ENCODE results near the gene USP32. TPM values are rescaled to one million over a fixed set of nuclear protein-coding genes. Genes with fewer than 3 reads are reported as not detected.

USP32 gene
- total and polyA plus RNA-seq, 2 donors (not counting 3 experiments of a cell fraction or from before 2014, with no cell fraction given), result 15.7 to 52.9 TPM

GRCh38 chr17:60165223-60165622 is 226.7 kb downstream of the USP32 start:
- Histone ChIP-seq H3K27me3 (ENCODE audit: control insufficient read depth in 2 of 2, insufficient read depth in 2 of 2, low read length in 2 of 2) (no peaks in the 10 kb centered on the region), H3K9ac (replicated peaks; ENCODE audit: extremely low read depth, insufficient read depth, low read length) (no peak overlapping the region), H2AFZ (ENCODE audit: low read depth, low read length) (no peak overlapping the region), H3K79me2 (ENCODE audit: control insufficient read depth, insufficient read depth, low read length) (no peaks in the 10 kb centered on the region), H3K9me1 (replicated peaks; ENCODE audit: control insufficient read depth, extremely low read depth, insufficient read depth, low read length) (no peaks in the 10 kb centered on the region), H3K9me3 (replicated peaks; ENCODE audit: control insufficient read depth, insufficient read depth, low read length) (no peaks in the 10 kb centered on the region), H3K36me3 (ENCODE audit: control insufficient read depth in 2 of 2, extremely low read depth in 1 of 2, insufficient read depth in 2 of 2, low read length in 2 of 2) (no peaks in the 10 kb centered on the region), H4K20me1 (replicated peaks; ENCODE audit: control insufficient read depth, extremely low read depth, insufficient read depth, low read length) (no peaks in the 10 kb centered on the region), H3K27ac (ENCODE audit: insufficient read depth, low read depth, low read length) (no peak overlapping the region), H3K4me1 (ENCODE audit: control insufficient read depth, extremely low read depth, insufficient read depth, low read length) (peaks cover 15% of the 10 kb centered on the region), H3K4me2 (ENCODE audit: insufficient read depth, low read length) (no peak overlapping the region), H3K4me3 (replicated peaks in 1 of 3; ENCODE audit: insufficient read depth in 1 of 3, low read depth in 1 of 3, low read length in 3 of 3) (no peak overlapping the region)
- FAIRE-seq (no peak), DNase-seq (ENCODE audit: low read depth, low spot score) (no peak)
- ChIA-PET POLR2A (no interaction called here), CTCF (no interaction called here)
- dilution Hi-C loops (cut with MboI; ENCODE audit: extremely low pct_ligation_motif_present, low sequenced_read_pairs), result no loop called here
- BruUV-seq (replicated peaks), result no TSS peak
- TF ChIP-seq GATA2 (IDR thresholded peaks at IDR 0.05; ENCODE audit: insufficient read depth, insufficient read length, low read depth, low read length), result no peak
- TF ChIP-seq POLR2AphosphoS5 (IDR thresholded peaks at IDR 0.05; ENCODE audit: insufficient read depth, low read depth, low read length), result no peak
- intact Hi-C loops (cut with micrococcal nuclease), result no loop called here

GRCh38 chr17:60164697-60165096 is 227.2 kb downstream of the USP32 start:
- dilution Hi-C loops (cut with MboI; ENCODE audit: extremely low pct_ligation_motif_present, low sequenced_read_pairs), result no loop called here
- peaks cover 10% of the 10 kb centered on the region for H3K4me1 ChIP-seq (ENCODE audit: control insufficient read depth, extremely low read depth, insufficient read depth, low read length)

More at GRCh38 chr17:60164697-60165096, 227.2 kb downstream of the USP32 start:
- Histone ChIP-seq H3K4me3 (replicated peaks in 1 of 3; ENCODE audit: insufficient read depth in 1 of 3, low read depth in 1 of 3, low read length in 3 of 3) (no peak overlapping the region), H2AFZ (ENCODE audit: low read depth, low read length) (no peak overlapping the region), H3K79me2 (ENCODE audit: control insufficient read depth, insufficient read depth, low read length) (no peaks in the 10 kb centered on the region), H3K36me3 (ENCODE audit: control insufficient read depth in 2 of 2, extremely low read depth in 1 of 2, insufficient read depth in 2 of 2, low read length in 2 of 2) (no peaks in the 10 kb centered on the region), H3K9me3 (replicated peaks; ENCODE audit: control insufficient read depth, insufficient read depth, low read length) (no peaks in the 10 kb centered on the region), H3K9ac (replicated peaks; ENCODE audit: extremely low read depth, insufficient read depth, low read length) (no peak overlapping the region), H3K27ac (ENCODE audit: insufficient read depth, low read depth, low read length) (no peak overlapping the region), H3K4me2 (ENCODE audit: insufficient read depth, low read length) (no peak overlapping the region), H4K20me1 (replicated peaks; ENCODE audit: control insufficient read depth, extremely low read depth, insufficient read depth, low read length) (no peaks in the 10 kb centered on the region), H3K9me1 (replicated peaks; ENCODE audit: control insufficient read depth, extremely low read depth, insufficient read depth, low read length) (no peaks in the 10 kb centered on the region), H3K27me3 (ENCODE audit: control insufficient read depth in 2 of 2, insufficient read depth in 2 of 2, low read length in 2 of 2) (no peaks in the 10 kb centered on the region)
- intact Hi-C loops (cut with micrococcal nuclease), result no loop called here
- CTCF ChIA-PET, result no interaction called here
- DNase-seq (ENCODE audit: low read depth, low spot score), result no peak
- no peak for FAIRE-seq
- TF ChIP-seq GATA2 (IDR thresholded peaks at IDR 0.05; ENCODE audit: insufficient read depth, insufficient read length, low read depth, low read length), result no peak
- no peak for TF ChIP-seq JUN (IDR thresholded peaks at IDR 0.05; ENCODE audit: borderline replicate concordance, insufficient read depth, insufficient read length, low read depth)
- TF ChIP-seq POLR2AphosphoS5 (IDR thresholded peaks at IDR 0.05; ENCODE audit: insufficient read depth, low read depth, low read length), result no peak
- POLR2A ChIA-PET, result no interaction called here
- BruUV-seq (replicated peaks), result no TSS peak

All from endothelial cell of umbilical vein (primary cell).